Measurements from ENCODE around the gene S100P. TPM values are rescaled to one million over a fixed set of nuclear protein-coding genes. Genes with fewer than 3 reads are reported as not detected.
A peak's percentile ranks its signal among the peaks of the same experiment; 100 is the strongest.

Gene S100P
- polyA plus RNA-seq (2011; rRNA removed) = 0.40 TPM in 1 of 2 replicates, not detected in the other
- polyA minus RNA-seq (2011; rRNA and poly(A)+ RNA removed) = not detected in 2 replicates

- peak within 1 kb of the TSS; percentile 43 for H3K27ac ChIP-seq (ENCODE audit: low read depth, low read length)
- H3K9me3 ChIP-seq (ENCODE audit: control insufficient read depth, insufficient read depth, low read length) = no peaks in the 10 kb centered on the region; the same call in 1 of the 2 replicates
- TF ChIP-seq CTCF (IDR thresholded peaks at IDR 0.05; ENCODE audit: low read depth, low read length) = no peak
- H3K4me3 ChIP-seq (ENCODE audit: low read depth, low read length) = no peak within 1 kb of the TSS
- DNase-seq (ENCODE audit: low read depth, low spot score) = no peak
- POLR2A ChIA-PET = interaction anchor here (1.0 kb wide), 1 partner anchor 20 kb away, joined by 3 read pairs; a partner anchor contains a TSS
- CTCF ChIA-PET = interaction anchor here (1.2 kb wide), 1 partner anchor 10 kb away, joined by 3 read pairs; no protein-coding TSS in a partner anchor
- H3K27me3 ChIP-seq (ENCODE audit: control insufficient read depth, insufficient read depth, low read length) = no peaks in the 10 kb centered on the region
These were observed at the start of gene S100P for GRCh38 chr4:6693231-6694176. S100P (plus strand) TSS chr4:6693878; CDS start chr4:6693933, 55 bp downstream.

- H3K9me3 ChIP-seq (ENCODE audit: control insufficient read depth, insufficient read depth, low read length) = peaks cover 6% of the 10 kb centered on the region; the same call in 1 of the 2 replicates
- POLR2A ChIA-PET = no interaction called here
- H3K27ac ChIP-seq (ENCODE audit: low read depth, low read length) = no peak overlapping the region
- DNase-seq (ENCODE audit: low read depth, low spot score) = no peak
- no peaks in the 10 kb centered on the region for H3K27me3 ChIP-seq (ENCODE audit: control insufficient read depth, insufficient read depth, low read length)
- CTCF ChIA-PET = interaction anchor here (0.7 kb wide), 1 partner anchor 39 kb away, joined by 6 read pairs; no protein-coding TSS in a partner anchor
- no peak for TF ChIP-seq CTCF (IDR thresholded peaks at IDR 0.05; ENCODE audit: low read depth, low read length)
- H3K4me3 ChIP-seq (ENCODE audit: low read depth, low read length) = no peak overlapping the region
These were observed 48.7 kb upstream of the S100P start for GRCh38 chr4:6644792-6645530.

GRCh38 chr4:6647169-6647568 lies 46.5 kb upstream of the S100P start:
- no peak for TF ChIP-seq CTCF (IDR thresholded peaks at IDR 0.05; ENCODE audit: low read depth, low read length)
- no peak overlapping the region for H3K27ac ChIP-seq (ENCODE audit: low read depth, low read length)
- no peak for DNase-seq (ENCODE audit: low read depth, low spot score)
- H3K4me3 ChIP-seq (ENCODE audit: low read depth, low read length) = no peak overlapping the region
- ChIA-PET CTCF (no interaction called here), POLR2A (no interaction called here)
- H3K27me3 ChIP-seq (ENCODE audit: control insufficient read depth, insufficient read depth, low read length) = peaks cover 3% of the 10 kb centered on the region
- no peaks in the 10 kb centered on the region for H3K9me3 ChIP-seq (ENCODE audit: control insufficient read depth, insufficient read depth, low read length)

GRCh38 chr4:6647582-6648230 lies 46.0 kb upstream of the S100P start:
- Histone ChIP-seq H3K27ac (ENCODE audit: low read depth, low read length) (no peak overlapping the region), H3K9me3 (ENCODE audit: control insufficient read depth, insufficient read depth, low read length) (no peaks in the 10 kb centered on the region), H3K4me3 (ENCODE audit: low read depth, low read length) (no peak overlapping the region), H3K27me3 (ENCODE audit: control insufficient read depth, insufficient read depth, low read length) (peaks cover 3% of the 10 kb centered on the region)
- ChIA-PET POLR2A (no interaction called here), CTCF (no interaction called here)
- no peak for TF ChIP-seq CTCF (IDR thresholded peaks at IDR 0.05; ENCODE audit: low read depth, low read length)
- no peak for DNase-seq (ENCODE audit: low read depth, low spot score)
